Urinary bladder (tissue), 4 donors: Measurements from ENCODE around the gene TMEM9. TPM values are rescaled to one million over a fixed set of nuclear protein-coding genes. Genes with fewer than 3 reads are reported as not detected.
A peak's percentile ranks its signal among the peaks of the same experiment; 100 is the strongest.
"Not testable (repeated sequence)": the region's sequence is repeated elsewhere in the genome, so short reads cannot be mapped to it uniquely, and the experiment has no call there.

Source experiments
- DNase-seq: peaks from one replicate; pipeline ENCODE4 v3.0.0-alpha.2; 2015; ENCODE audit errors: extremely low spot score
- H3K27ac ChIP-seq: one replicate; pipeline ENCODE4 v1.5.1; 2013; ENCODE audit warnings: low read depth, mild to moderate bottlenecking, moderate library complexity
- H3K36me3 ChIP-seq: one replicate; pipeline ENCODE4 v1.6.1; 2013; ENCODE audit warnings: mild to moderate bottlenecking, moderate library complexity; ENCODE audit not compliant: insufficient read depth
- H3K4me1 ChIP-seq: one replicate; pipeline ENCODE4 v1.6.1; 2013; ENCODE audit warnings: mild to moderate bottlenecking, moderate library complexity; ENCODE audit not compliant: insufficient read depth
- H3K4me3 ChIP-seq: one replicate; pipeline ENCODE4 v1.5.1; 2013; ENCODE audit warnings: low read depth, low read length
- WGBS: extraction: QIAGEN DNeasy Blood & Tissue Kit; methylation state at CpG from one replicate; pipeline ENCODE4 v1.1.7; 2013; 5-methylcytosine and 5-hydroxymethylcytosine counted together
- polyA plus RNA-seq: library from polyadenylated mRNA; stranded (reverse); fragments of 200-250 nt; gene quantifications from one replicate; pipeline ENCODE4 v1.2.3, GENCODE V29; 2013
- total RNA-seq: library from RNA; depleted of rRNA; stranded (reverse); fragments of >200 nt; gene quantifications from one replicate; pipeline ENCODE4 v1.2.3, GENCODE V29; 2014
- donor health status: healthy with polysubstance abuse.
- donor health status: healthy.

TMEM9 gene
- total and polyA plus RNA-seq, 2 donors, result 46.4 to 91.9 TPM

DNA sequence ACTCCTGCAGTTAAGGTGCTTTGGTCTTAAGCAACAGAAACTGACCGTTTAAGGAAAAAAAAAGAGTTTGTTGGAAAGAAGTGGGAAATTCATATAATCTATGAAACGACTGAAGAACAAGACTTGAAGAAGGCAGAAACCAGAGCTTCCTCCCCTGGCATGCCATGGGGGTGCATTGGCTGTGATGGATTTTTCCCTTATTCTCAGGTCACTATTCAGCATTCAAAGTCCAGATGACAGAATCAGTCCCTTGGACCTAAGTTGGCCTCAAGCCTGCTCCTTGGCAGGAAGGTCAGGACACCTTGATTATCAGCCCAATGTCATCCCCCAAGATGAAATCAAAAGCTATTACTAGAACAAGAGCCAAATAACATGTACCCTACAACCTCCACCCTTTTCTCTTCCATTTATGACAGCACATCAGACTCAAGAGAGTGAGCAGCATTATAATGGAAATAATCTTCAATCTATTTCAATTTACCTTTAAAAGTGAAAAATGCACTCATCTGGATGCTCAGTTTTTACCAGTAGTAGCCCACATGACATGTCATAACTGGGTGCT lies 15.8 kb upstream of the TMEM9 start:
- WGBS, result 87% methylated on average over 2 of the region's 2 CpGs
- no peaks in the 10 kb centered on the region for H3K4me1 ChIP-seq
- H3K36me3 ChIP-seq, result no peaks in the 10 kb centered on the region
- no peak overlapping the region for H3K27ac ChIP-seq
- DNase-seq, result no peak
- H3K4me3 ChIP-seq, result no peak overlapping the region

DNA sequence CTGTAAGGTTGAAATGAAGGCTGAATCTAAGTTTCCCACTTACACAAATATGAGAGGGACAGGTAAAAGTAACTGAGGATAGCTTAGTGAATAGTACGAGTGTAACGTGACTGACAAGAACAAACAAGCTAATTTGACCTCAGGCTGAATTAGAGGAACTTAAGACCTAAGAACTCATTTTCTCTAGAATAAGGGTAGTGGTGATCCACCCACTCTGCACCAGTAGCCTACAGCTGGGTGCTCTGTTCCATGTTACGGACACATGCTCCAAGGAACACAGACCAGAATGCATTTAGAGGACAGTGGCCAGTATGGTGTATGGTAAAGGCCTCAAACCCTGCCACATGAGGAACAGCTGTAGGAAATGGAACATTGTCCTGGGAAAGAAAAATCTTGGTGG lies 14.9 kb upstream of the TMEM9 start:
- H3K27ac ChIP-seq, result no peak overlapping the region
- DNase-seq, result no peak
- no peaks in the 10 kb centered on the region for H3K4me1 ChIP-seq
- H3K36me3 ChIP-seq, result no peaks in the 10 kb centered on the region
- 66% methylated on average over 3 of the region's 3 CpGs for WGBS
- H3K4me3 ChIP-seq, result no peak overlapping the region

DNA sequence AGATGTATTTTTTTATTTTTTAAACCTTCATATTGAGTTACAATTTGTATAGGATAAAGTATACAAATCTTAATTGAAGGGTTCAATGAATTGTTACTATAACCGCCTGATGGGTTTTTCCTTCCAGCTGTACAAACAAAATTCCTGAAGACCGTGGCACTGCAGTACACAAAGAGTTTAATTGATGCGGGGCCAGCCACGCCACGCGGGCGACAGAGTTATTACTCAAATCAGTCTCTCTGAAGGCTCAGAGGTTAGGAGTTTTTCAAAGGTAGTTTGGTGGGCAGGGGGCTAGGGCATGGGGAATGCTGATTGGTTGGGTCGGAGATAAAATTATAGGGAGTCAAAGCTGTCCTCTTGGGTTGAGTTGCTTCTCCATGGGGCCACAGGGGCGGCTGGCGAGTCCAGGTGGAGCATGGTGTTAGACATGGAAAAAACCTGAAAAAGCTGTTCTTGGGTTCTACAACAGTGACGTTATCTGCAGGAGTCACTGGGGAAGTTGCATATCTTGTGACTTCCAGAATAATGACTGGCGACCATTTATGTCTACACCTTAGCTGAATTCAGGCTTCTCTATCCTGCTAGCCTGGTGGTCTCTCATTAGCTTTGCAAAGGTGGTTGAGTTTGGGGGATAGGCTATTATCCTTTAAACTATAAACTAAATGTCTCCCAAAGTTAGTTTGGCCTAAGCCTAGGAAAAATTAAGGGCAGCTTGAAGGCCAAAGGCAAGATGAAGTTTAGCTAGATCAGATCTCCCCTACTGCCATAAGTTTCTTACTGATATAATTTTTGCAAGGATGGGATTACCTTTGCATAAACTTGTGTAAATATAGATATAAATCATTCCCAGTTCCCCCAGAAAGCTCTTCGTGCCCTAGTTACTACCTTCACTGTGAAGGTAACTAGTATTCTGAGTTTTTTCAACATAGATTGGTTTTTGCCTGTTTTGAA lies 13.0 kb upstream of the TMEM9 start:
- WGBS, result 81% methylated on average over 13 of the region's 13 CpGs
- no peak overlapping the region for H3K27ac ChIP-seq

DNA sequence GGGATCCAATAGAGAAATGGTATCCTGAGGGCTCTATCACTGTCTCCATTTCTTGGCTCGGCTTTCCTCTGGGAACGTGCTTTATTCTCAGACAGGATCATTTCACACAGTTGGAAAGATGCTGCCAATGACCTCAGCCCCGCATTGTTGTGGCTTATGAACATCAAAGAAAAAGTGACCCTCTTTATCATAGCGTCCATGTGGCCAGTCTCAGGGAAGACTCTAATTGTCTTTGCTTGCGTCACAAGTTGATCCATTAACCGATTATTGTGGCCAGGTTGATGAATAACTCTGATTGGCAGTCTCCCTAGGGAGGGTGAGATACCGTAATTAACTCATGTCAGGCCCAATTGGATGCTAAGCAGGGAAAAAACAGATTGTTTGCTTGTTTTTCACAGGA lies 10.4 kb upstream of the TMEM9 start:
- Histone ChIP-seq H3K36me3 (no peaks in the 10 kb centered on the region), H3K4me1 (no peaks in the 10 kb centered on the region), H3K4me3 (no peak overlapping the region), H3K27ac (no peak overlapping the region)
- DNase-seq, result no peak
- WGBS, result 57% methylated on average over 7 of the region's 7 CpGs

More for the DNA sequence above, 13.0 kb upstream of the TMEM9 start:
- Histone ChIP-seq H3K4me1 (no peaks in the 10 kb centered on the region), H3K36me3 (no peaks in the 10 kb centered on the region), H3K4me3 (no peak overlapping the region)
- DNase-seq, result no peak

DNA sequence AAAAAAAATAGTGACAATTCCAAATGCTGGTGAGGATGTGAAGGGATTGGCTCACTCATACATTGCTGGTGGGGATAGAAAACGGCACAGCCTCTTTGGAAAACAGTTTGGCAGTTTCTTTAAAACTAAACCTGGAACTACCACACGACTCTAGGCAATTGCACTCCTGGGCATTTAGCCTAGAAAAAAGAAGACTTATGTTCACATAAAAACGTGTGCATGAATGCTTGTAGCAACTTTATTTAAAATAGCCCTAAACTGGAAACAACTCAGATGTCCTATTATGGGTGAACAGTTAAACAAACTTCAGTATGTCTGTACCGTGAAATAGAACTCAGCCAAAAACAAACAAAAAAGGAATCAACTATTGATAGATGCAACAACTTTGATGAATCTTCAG lies 9.4 kb upstream of the TMEM9 start:
- DNase-seq, result no peak
- 26% methylated on average over 4 of the region's 4 CpGs for WGBS
- Histone ChIP-seq H3K4me3 (no peak overlapping the region), H3K27ac (no peak overlapping the region), H3K4me1 (no peaks in the 10 kb centered on the region), H3K36me3 (no peaks in the 10 kb centered on the region)

DNA sequence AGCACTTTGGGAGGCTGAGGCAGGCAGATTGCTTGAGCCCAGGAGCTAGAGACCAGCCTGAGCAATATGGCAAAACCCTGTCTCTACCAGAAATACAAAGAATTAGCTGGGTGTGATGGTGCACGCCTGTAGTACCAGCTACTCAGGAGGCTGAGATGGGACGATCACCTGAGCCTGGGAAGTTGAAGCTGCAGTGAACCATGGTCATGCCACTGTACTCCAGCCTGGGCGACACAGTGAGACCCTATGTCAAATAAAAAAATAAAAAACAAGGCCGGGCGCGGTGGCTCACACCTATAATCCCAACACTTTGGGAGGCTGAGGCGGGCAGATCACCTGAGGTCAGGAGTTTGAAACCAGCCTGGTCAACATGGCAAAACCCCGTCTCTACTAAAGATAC lies 8.8 kb upstream of the TMEM9 start:
- H3K4me3 ChIP-seq, DNase-seq, H3K27ac ChIP-seq, H3K4me1 ChIP-seq, H3K36me3 ChIP-seq: not testable (repeated sequence)
- WGBS, result 86% methylated on average over 8 of the region's 8 CpGs

DNA sequence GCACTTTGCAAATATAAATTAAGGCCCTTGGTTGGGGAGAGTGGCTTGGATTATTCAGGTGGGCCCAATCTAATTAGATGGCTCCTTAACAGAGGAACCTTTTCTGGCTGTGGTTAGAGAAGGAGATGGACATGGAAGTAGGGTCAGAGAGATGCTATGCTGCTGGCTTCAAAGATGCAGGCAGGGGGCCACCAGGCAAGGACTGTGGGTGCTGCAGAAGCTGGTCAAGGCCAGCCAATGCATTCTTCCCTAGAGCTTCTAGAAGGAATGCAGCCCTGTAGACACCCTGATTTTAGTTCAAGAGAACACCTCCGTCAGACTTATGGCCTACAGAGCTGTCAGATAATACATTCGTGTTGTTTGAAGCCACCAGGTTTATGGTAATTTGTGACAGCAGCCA lies 3.7 kb upstream of the TMEM9 start:
- no peak for DNase-seq
- Histone ChIP-seq H3K4me1 (no peaks in the 10 kb centered on the region), H3K4me3 (no peak overlapping the region), H3K27ac (no peak overlapping the region), H3K36me3 (no peaks in the 10 kb centered on the region)
- WGBS, result 81% methylated on average over 2 of the region's 2 CpGs

DNA sequence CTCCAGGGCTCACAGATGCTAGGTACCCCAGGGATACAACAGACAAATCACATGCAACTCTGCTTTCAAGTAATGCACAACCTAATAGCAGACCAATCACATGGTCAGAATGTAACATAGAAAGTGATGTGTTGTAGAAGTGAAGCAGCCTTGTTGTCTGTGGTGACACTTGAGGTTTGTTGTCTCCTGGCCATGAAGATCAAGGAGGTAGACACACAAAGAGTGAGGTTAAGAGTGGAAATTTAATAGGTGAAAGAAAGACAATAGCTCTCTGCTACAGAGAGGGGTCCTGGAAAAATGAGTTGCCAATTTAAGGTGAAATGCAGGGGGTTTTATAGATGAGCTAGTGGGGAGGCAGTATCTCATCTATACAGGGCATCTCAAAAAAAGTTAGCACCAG lies 2.5 kb upstream of the TMEM9 start:
- H3K27ac ChIP-seq, result no peak overlapping the region
- H3K4me3 ChIP-seq, result no peak overlapping the region
- no peak for DNase-seq
- H3K36me3 ChIP-seq, result no peaks in the 10 kb centered on the region
- no peaks in the 10 kb centered on the region for H3K4me1 ChIP-seq

DNA sequence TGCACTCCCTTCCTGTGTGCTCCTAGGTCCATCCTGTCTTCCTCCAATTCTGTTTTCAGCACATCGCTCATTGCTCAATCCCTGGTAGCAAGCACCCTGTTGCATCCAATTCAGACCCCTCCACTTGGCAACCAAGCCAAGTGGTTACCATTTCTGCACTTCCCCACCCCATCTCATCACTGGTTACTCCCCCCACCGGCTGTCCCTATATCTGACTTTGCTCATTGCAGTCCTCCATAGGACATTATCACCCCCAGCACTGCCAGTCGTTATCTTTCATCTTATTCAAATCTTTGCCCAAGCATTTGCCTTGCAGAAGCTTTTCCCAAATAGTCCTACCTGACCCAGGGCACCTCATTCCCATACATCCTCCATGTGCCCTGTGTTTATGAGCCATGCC lies 2.1 kb upstream of the TMEM9 start:
- Histone ChIP-seq H3K4me1 (no peaks in the 10 kb centered on the region), H3K27ac (no peak overlapping the region), H3K4me3 (no peak overlapping the region), H3K36me3 (no peaks in the 10 kb centered on the region)
- 86% methylated on average over 3 of the region's 3 CpGs for WGBS
- DNase-seq, result no peak

DNA sequence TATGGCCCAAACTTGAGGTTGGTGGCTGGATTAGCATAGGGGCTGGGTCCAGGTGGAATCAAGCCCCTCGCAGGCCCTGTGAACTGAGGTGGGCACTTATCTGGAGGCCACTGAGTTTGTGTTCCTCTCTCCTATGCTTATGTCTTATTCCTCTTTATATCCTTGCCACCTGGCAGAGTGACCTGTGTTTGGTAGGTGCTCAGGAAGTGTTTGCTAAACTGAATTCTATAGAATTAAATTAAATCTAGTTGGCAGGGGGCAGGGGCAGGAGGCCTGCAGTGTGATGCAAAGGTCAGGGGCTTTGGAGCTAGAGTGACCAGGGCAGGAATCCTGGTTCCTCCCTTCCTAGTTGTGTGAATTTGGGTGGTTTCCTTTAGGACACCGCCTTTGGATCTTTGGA lies 1.1 kb upstream of the TMEM9 start:
- Histone ChIP-seq H3K4me3 (no peak overlapping the region), H3K4me1 (no peaks in the 10 kb centered on the region), H3K27ac (no peak overlapping the region), H3K36me3 (no peaks in the 10 kb centered on the region)
- no peak for DNase-seq
- 86% methylated on average over 2 of the region's 2 CpGs for WGBS

DNA sequence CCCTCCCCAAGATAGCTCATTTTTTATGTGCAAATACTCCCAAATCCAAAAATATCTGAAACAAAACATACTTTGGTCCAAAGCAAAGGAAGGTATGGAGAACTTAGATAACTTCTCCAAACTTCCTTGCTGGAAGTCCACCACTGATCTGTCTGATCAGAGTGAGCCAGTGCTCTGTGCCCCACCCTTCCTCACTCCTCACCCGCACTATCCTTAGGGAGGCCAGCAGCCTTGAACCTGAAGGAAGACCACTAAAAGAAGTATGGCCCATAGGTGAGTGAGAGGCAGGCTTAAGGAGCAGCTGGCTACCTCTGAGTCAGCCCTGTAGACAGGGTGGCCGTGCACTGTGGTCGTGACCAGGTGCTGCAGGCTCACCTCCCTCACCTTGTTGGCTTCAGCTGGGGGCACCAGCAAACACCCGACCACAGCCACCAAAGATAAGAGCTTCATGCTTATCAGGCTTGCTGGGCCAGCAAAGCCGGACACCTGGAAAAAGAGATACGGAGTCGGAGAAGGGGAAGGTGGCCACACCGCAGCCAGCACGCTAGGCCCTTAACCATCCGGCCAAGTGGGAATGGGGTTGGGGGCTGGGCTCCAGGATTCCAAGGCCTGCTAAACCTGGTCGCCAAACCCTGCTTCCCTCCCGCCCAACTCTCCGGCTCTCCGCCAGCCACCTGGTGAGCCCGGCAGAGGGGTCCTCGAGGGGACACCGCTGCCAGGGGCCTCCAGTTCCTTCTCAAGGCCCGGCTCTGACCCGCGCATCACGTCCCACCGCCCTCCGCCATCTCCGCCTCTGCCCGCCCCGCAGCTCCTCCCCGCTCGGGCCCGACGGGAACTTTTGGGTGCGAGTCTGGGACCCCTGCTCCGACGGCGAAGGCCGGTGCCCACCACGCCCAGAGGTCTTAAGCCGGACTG lies 543 bp downstream of the TMEM9 start:
- peak overlapping the region; percentile 70 for H3K4me3 ChIP-seq
- H3K4me1 ChIP-seq, result no peaks in the 10 kb centered on the region
- 2% methylated on average over 37 of the region's 37 CpGs for WGBS
- no peak overlapping the region for H3K27ac ChIP-seq
- no peak for DNase-seq
- no peaks in the 10 kb centered on the region for H3K36me3 ChIP-seq

DNA sequence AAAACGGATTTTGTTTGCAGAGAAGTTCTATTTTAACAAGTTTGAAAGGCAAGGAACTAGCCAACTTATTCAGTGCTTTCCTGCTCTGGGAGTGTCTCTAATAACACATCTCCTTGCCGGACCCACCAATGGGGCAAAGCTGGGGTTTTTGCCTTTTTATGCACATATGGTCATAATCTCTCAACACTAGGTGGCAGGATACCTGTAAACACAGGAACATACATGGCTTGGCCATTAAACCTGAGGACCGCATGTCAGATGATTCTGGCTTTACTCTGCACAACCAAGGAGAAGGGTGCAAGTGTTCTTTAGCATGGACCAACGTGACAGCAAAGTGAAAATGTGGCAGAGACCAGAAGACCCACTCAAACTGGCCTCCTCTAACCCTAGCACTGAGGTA lies 4.9 kb downstream of the TMEM9 start:
- H3K36me3 ChIP-seq, result no peaks in the 10 kb centered on the region
- DNase-seq, result no peak
- no peaks in the 10 kb centered on the region for H3K4me1 ChIP-seq
- H3K4me3 ChIP-seq, result no peak overlapping the region
- WGBS, result 75% methylated on average over 4 of the region's 4 CpGs
- no peak overlapping the region for H3K27ac ChIP-seq

DNA sequence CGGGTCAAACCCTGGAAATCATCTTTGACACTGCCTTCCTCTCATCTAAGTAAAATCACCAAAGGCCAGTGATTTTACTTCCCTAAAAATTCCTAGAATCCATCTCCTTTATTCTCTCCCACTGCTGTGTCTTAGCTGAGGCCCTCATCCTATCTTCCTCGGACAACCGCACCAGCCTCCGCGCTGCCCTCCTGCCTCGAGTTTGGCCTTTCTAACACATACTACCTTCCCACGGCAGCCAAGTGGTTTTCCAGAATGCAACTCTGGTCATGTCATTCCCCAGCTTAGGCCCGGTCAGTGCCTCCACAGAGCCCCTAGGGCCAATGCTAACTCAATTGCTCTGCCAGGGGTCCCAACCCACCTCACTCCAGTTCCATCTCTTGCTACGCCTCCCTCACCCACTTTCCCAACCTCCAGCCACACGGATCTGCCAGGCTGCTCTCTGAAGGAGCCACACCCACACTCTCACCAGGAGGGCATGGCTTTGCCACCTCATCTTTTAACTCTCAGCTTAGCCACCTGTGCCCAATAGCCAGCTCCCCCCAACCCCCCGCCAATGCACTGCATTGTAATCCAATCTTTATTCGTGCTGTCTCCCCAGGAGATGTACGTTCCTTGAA lies 6.8 kb downstream of the TMEM9 start:
- no peaks in the 10 kb centered on the region for H3K36me3 ChIP-seq
- H3K4me1 ChIP-seq, result no peaks in the 10 kb centered on the region

More for the DNA sequence above, 6.8 kb downstream of the TMEM9 start:
- WGBS, result 81% methylated on average over 13 of the region's 13 CpGs
- DNase-seq, result no peak
- H3K4me3 ChIP-seq, result no peak overlapping the region
- H3K27ac ChIP-seq, result no peak overlapping the region
